PC-3 (cell line): ENCODE data around the gene MLEC.

ENCODE experiments used
- CTCF ChIP-seq: fragments of 300-600 bp; sonication (generic); conservative IDR thresholded peaks from 2 replicates; pipeline ENCODE4 v1.5.1; 2017; ENCODE audit warnings: antibody characterized with exemption, low read depth, mild to moderate bottlenecking, low read length
- EZH2 ChIP-seq: fragments of 300-600 bp; sonication (generic); IDR thresholded peaks from one replicate; pipeline ENCODE4 v1.6.1; 2017; ENCODE audit warnings: antibody characterized with exemption, mild to moderate bottlenecking, low read length; ENCODE audit not compliant: unreplicated experiment
- EZH2phosphoT487 ChIP-seq: fragments of 300-600 bp; sonication (generic); IDR thresholded peaks from 2 replicates; pipeline ENCODE4 v1.6.1; 2018; ENCODE audit warnings: mild to moderate bottlenecking, antibody characterized with exemption, low read length, borderline replicate concordance

DNA sequence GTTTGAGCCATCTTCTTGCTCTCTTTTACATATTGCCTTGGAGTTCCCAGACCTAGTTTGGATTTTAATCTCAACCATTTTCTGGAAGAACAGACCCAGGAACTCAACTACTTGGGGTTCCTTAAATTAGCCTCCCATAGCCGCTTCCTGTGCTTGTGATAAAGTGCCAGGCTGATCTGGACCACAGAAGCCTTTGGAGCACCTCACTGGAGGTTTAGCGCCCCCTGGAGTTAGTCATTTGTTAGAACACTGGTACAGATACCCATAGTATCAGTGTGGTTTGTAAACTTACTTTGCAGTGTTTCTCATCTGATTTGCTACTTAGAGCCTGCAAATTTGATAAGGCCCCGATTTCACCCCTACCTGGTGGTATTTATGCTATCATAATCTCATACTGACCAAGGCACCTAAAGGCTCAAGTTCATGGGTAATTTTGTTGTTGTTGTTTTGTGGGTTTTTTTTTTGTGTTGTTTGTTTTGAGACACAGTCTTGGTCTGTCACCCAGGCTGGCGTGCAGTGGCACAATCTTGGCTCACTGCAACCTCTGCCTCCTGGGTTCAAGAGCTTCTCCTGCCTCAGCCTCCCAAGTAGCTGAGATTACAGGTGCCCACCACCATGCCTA lies 27.0 kb downstream of the MLEC start:
- no peak for TF ChIP-seq EZH2
- peak; percentile 96 for TF ChIP-seq CTCF
- no peak for TF ChIP-seq EZH2phosphoT487
